ENCODE results near the gene SLC1A2.

Gene SLC1A2

GRCh38 chr11:35323076-35323868 is 96.1 kb downstream of the SLC1A2 start:
- no peak for DNase-seq

GRCh38 chr11:35322318-35322979 is 96.9 kb downstream of the SLC1A2 start:
- DNase-seq: no peak

GRCh38 chr11:35321532-35322317 is 97.6 kb downstream of the SLC1A2 start:
- DNase-seq: no peak

DNA sequence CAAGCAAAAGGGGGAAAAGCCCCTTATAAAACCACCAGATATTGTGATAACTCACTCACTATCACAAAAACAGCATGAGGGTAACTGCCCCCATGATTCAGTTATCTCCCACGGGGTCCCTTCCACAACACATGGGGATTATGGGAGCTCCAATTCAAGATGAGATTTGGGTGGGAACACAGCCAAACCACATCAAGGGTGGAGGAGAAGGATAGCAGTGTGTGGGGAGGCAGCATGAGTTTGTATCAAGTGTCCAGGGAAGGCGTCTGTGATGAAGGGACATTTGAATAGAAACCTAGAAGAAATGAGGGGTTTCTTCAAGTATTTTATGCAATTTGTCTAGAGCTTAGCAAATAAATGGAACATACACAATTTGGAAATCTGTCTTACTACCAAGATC is 98.2 kb downstream of the SLC1A2 start:
- DNase-seq: no peak

- DNase-seq: no peak
Observed at GRCh38 chr11:35318977-35319925, 100.1 kb downstream of the SLC1A2 start.

- no peak for DNase-seq
Observed at GRCh38 chr11:35318309-35318708, 101.0 kb downstream of the SLC1A2 start.

- DNase-seq: no peak
Observed at GRCh38 chr11:35317253-35317652, 102.1 kb downstream of the SLC1A2 start.

GRCh38 chr11:35316161-35316560 is 103.2 kb downstream of the SLC1A2 start:
- DNase-seq: no peak

- no peak for DNase-seq
Observed at GRCh38 chr11:35313760-35314153, 105.6 kb downstream of the SLC1A2 start.

DNA sequence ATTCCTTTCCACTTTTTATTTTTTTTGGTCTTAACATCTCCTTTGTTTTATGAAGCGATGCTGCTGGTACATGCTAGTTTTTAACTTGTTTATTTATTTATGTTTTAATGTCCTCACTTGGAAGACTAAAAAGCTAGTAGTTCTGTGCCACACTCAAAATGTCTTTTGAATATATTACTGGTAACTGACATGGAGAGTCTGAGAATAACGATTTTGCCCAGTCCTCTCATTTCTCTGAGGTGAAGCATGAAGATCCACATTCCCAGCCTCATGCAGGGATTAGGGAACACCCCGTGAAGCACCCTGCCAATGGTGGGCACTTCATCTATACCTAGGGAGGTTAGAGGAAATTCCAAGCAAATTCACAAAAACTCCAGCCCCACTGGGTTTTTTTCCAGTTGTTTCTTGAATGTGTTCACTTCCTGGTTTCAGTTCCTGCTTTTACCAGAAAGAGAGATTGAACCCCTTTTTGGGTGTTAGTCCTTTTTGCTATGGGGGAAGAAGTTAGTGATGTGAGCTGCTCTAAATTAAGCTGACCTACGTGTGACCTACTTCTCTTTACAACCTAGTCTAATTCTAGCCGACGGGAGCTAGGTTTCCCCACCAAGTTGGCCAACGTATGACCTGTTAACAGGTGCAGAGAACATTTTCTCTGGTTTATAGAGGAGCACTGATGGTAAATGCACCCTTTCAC is 106.1 kb downstream of the SLC1A2 start:
- DNase-seq: no peak

DNA sequence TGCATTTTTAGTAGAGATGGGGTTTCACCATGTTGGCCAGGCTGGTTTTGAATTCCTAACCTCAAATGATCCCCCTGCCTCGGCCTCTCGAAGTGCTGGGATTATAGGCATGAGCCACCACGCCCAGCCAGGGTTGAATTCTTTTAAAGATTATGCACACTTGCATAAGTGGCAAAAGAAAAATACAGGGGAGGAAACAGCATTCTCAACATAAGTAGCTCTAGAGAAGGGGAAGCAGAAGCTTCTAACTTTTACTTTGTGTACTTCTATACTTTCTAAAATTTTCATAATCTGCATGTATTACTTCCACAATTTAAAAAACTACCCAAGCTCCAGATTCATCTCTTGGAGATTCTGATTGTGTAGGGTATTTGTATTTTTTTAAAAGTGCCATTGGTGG is 108.0 kb downstream of the SLC1A2 start:
- DNase-seq: no peak

DNA sequence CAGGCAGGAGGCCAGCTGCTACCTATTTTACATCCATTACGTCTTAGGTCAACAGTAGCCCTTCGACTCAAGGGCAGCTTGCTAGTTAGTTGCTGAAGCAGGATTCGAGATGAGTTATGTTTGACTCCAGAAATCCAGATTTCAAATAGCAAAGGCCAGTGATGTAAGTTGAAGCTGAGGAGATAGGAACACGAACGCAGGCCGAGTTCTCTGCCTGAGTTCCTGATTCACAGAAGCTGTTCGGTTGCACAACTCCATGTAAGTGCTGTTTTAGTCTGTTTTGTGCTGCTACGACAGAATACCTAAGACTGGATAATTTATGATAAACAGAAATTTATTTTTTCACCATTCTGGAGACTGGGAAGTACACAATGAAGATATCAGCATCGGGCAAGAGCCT is 111.2 kb downstream of the SLC1A2 start:
- no peak for DNase-seq

DNA sequence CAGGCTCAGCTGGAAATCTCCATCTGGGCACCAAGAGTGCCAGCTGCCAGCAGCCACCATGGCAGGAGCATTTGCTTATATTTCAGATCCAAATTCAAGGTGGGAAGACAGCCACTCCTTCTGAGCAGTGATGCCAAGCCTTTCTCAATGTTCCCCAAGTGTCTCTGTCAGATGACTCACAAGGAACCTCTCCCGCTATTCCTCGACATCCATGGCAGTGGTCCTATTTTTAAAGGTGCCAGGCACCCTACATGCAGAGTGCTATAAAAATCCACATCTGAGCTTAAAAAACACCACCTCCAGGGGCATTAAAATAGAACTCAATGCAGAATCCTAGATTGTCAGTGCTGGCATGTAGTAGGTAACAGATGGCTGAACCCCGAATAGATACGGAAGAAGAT is 112.1 kb downstream of the SLC1A2 start:
- DNase-seq: no peak

- DNase-seq: peak; percentile 47
Observed at GRCh38 chr11:35305670-35306382, 113.5 kb downstream of the SLC1A2 start.

GRCh38 chr11:35304900-35305460 is 114.4 kb downstream of the SLC1A2 start:
- DNase-seq: no peak

DNA sequence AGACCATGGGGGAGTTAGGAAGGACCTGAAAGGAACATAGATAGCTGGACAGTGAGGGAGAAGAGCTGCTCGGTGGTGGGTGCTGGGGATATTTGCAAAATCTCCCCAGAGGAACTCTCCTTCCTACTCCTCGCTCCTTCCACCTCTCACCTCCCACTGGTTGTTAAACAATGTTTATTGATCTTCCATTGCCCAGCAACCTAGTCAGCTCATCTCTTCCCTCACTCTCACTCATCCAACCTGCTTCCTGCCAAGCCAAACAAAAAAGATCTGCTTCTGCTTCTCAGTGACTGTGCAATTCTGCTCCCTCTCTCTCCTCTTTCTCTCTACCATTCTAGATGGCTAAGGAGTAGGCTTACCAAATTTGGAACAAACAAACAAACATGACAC is 115.0 kb downstream of the SLC1A2 start:
- no peak for DNase-seq

- DNase-seq: no peak
Observed at GRCh38 chr11:35303596-35304385, 115.6 kb downstream of the SLC1A2 start.

GRCh38 chr11:35302398-35302797 is 117.0 kb downstream of the SLC1A2 start:
- DNase-seq: no peak

DNA sequence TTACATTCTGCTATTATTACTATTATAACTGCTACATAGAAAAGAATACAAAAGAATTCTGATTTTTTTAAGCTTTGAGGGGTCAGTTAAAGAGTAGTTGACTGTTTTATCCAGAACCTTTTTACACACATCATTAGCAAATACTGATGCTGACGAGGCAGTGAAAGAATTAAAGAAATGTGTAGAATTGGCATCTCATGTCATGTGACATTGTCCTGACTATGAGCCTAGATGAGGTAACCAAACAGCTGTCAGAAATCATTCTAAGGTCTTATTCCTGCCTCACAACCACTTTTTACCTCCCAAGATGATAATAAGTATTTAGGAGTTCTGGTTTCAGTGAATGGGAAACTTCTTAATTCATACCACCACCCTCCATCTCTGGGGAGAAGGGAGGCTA is 121.0 kb downstream of the SLC1A2 start:
- DNase-seq: no peak

DNA sequence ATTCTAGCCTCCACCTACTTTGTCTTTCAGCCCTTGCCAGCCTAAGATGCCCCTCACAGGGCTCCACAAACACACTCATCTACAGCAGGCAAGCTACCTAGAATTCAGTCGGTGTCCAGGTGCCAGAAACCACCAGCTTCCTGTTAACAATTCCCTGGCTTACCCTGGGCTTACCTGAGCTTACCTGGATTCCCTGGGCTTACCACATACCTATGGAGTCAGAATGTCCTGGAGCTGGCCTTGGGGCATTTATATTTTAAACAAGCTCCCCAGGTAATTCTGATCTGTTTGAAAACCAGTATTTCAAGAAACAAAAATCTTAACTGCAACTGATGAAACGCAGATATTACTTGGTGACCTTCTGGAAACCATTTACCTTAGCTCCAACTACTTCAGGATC is 123.6 kb downstream of the SLC1A2 start:
- DNase-seq: no peak

Measured in activated T-cell treated with anti-CD3 and anti-CD28 coated beads, Interleukin-2, amount 50 U/mL, for 1 hour (primary cell).